SK-N-MC (cell line): ENCODE results near the gene HAGH.

Source experiments
- EZH2 ChIP-seq: fragments of 200-600 bp; sonication (generic); IDR thresholded peaks from one replicate; pipeline ENCODE4 v1.6.1; 2017; ENCODE audit warnings: antibody characterized with exemption
- POLR2AphosphoS5 ChIP-seq: IDR thresholded peaks from 2 replicates; pipeline ENCODE4 v1.6.1; 2012; ENCODE audit warnings: mild to moderate bottlenecking, low read depth, low read length, borderline replicate concordance

- no peak for TF ChIP-seq POLR2AphosphoS5
- TF ChIP-seq EZH2: no peak
These were observed 37.0 kb downstream of the HAGH start for GRCh38 chr16:1789643-1790045.
